ENCODE data around the gene PLIN5.

Gene PLIN5

GRCh38 chr19:4477034-4477801 lies 57.8 kb downstream of the PLIN5 start:
- DNase-seq: no peak

GRCh38 chr19:4474514-4475022 lies 60.5 kb downstream of the PLIN5 start:
- no peak for DNase-seq

GRCh38 chr19:4473763-4474513 lies 61.1 kb downstream of the PLIN5 start:
- no peak for DNase-seq

GRCh38 chr19:4473011-4473762 lies 61.8 kb downstream of the PLIN5 start:
- no peak for DNase-seq
